H1 (cell line): ENCODE data around the gene VAX1. TPM values are rescaled to one million over a fixed set of nuclear protein-coding genes. Genes with fewer than 3 reads are reported as not detected.

ENCODE experiments used
- CTCF ChIP-seq, 3 experiments: IDR thresholded peaks; 1 replicate in 2 of 3; 2 replicates in 1 of 3; pipeline versions ENCODE4 v1.5.1 to v1.6.1; 2011; ENCODE audit warnings: low read length in 3 of 3, mild to moderate bottlenecking in 3 of 3, inconsistent platforms in 2 of 3, low read depth in 1 of 3, moderate library complexity in 1 of 3; ENCODE audit not compliant: insufficient read depth in 1 of 3; ENCODE audit errors: control extremely low read depth in 1 of 3
- polyA plus RNA-seq, 7 experiments: library from polyadenylated mRNA; depleted of rRNA in 3 of 7; stranded (reverse) in 5 of 7; unstranded in 2 of 7; fragments of >200 nt in 5 of 7; fragments of 200-250 nt in 2 of 7; gene quantifications; 1 replicate in 5 of 7; 2 replicates in 1 of 7; 4 replicates in 1 of 7; pipeline versions ENCODE4 v1.2.1 to v1.2.3, GENCODE V29; 2011 to 2013; ENCODE audit warnings: missing spikeins in 2 of 7, mixed read lengths in 2 of 7
- total RNA-seq: library from RNA; stranded (reverse); fragmentation: NEBNext Ultra II Directional; extraction: Animal tissue kit (Norgen Biotek cat#: 25700); gene quantifications from 2 replicates; pipeline ENCODE4 v1.2.1, GENCODE V29; 2021

The VAX1 gene
- total and polyA plus RNA-seq, 2 of the 8 experiments (the other 6 are each of a cell fraction or from before 2014, with no cell fraction given), result not detected

DNA sequence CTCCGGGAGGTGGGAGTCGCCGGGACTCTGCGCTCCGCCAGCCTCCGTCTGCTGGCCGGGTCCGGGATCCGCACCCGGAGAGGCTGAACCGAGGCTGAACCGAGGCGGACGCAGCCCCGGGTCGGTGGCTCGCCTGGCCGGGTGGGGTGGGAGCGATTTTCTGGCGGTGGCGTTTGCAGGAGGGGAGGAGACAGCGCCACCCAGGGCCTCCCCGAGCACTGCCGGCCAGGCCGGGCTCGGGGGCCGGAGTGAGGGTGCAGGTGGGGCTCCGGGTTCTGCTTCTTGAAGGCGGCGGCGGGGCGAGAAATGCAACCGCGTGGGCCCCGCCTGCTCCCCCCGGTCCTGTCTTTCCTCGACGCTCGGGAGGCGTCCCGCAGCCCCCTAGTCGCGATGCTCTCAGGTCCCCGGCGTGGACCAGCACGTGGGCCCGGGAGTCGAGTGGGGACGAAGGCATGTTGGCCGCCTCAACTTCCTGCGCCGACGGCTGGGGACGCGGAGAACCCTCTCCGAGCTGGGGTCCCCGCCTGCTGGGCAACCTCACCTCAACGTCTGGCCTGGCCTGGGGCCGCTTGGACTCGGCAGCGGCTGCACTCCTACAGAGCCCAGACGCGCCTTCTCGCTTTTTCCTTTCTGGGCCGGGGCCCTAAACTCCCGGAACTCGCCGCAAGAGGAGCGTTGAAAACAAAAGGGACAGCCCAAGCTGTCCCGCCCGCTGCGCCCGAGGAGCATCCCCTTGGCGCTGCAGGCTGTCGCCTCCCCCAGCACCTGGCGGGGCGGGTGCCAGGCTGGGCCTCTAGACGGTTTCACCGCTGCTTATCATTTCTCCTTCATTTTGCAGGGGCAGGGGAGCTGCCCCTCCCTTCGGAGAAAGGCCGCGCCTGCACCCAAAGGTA, 25.2 kb upstream of the VAX1 start (continued):
- peak; percentile 43 to 47 (median 46) for TF ChIP-seq CTCF (IDR thresholded peaks at IDR 0.05; ENCODE audit: control extremely low read depth in 1 of 3, insufficient read depth in 1 of 3, low read depth in 1 of 3, low read length in 3 of 3)
